Activated CD8-positive, alpha-beta memory T cell treated with anti-CD3 and anti-CD28 coated beads for 48 hours (primary cell): Measurements from ENCODE around the gene PTAR1.
A peak's percentile ranks its signal among the peaks of the same experiment; 100 is the strongest.

Experiments
- DNase-seq, 3 experiments: peaks; one replicate each; pipeline ENCODE4 v3.0.0-alpha.2; 2020; ENCODE audit warnings: low read depth in 2 of 3, low spot score in 2 of 3

The PTAR1 gene

GRCh38 chr9:69674716-69675438 lies 84.9 kb downstream of the PTAR1 start:
- no peak for DNase-seq

GRCh38 chr9:69674112-69674685 lies 85.6 kb downstream of the PTAR1 start:
- no peak for DNase-seq

DNA sequence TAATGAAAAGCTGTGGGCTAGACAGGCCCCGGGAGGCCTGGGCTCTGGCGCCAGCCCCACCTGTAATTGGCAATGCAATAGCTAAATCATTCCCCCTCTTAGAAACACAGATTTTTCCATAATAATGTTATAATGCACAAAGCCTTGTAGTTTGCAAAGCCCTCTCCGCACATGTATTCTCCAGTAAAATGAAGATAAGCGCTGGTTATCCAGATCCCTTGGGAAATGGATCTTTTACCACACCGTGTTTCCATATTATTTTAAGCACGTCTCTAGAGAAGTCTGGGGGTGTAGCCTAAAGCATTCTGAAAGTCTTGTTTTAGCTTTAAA lies 86.5 kb downstream of the PTAR1 start:
- no peak for DNase-seq

DNA sequence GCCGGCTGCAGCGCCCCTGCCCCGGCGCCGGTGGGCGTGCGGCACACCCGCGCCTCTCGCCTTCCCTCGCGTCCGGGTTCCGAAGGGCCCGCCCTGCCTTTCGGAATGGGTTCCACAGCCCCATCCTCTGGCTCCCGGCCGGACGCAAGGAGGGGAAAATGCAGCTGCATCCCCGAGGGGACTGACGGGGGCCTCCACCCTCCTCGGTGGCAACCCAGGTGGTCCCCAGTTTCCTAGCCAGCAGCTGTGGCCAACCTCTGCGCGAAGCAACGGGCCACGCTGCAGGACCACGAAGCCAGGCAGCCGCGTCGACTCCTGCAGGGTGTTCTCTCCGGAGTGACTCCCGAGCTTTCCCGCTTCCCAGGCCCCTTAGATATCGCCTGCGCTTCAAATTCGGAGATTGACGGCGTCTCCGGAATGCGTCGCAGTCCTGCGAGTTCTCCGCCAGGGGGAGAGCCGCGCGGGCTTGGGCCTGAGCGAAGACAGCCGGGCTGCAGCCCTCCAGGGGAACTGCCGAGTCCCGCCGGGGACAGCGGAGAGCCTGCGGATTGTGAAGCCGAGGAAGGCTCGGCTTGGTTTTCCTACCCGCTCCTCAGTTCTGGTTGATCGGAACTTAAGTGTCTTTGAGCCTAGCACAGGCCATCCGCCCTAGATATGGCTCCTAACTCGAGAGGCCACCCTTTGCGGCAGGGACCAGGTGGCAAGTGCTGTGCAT lies 87.1 kb downstream of the PTAR1 start:
- peak; percentile 47 to 50 (median 47) for DNase-seq

- DNase-seq, result peak in 2 of 3 experiments; percentile 7
Measured at GRCh38 chr9:69671879-69672595, 87.8 kb downstream of the PTAR1 start, which contains the start of gene APBA1. APBA1 (minus strand) TSS chr9:69672371.

DNA sequence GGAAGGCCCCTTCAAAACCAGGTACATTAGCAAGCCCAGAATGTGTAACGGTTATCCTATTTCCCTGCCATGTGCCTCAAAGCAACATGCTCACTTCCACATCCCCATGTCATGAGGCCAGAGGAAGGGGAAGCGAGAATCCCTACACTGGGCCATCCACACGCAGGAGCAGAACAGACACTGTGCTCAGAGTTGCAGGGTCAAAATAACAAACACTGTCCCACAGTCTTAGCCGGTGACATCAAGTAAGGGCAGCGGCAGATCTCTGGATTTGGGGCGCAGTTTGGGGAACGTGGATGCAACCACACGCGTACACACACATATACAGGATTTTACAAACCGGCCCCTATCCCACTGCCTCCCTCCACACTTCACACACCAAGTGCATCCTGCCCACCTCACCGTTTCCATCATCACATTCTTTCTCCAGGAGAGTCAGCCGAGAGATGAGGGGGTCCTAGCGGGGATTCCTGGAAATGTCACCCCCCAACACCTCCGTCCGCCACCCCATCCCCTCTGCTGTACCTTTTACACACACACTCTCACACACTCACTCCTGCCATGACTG lies 88.4 kb downstream of the PTAR1 start:
- DNase-seq, result no peak

DNA sequence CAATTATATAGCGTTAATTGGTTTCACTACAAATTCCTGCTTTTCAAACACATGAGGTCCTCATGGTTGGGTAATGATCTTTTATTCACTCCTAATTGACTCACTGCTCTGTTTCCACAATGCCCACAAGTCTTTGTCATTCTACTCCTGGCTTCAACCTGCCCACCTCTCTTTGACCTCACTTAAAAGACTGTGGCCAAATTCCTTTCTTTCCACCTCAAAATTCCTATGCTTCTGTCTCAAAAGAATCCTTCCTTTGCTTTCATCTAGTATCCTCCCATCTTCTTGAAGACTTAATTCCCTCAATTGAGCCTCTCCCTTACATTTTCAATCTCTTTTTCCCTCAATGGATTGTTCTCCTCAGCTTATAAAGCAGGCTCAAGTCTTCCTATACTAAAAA lies 92.5 kb downstream of the PTAR1 start:
- DNase-seq, result no peak

GRCh38 chr9:69660304-69660703 lies 99.5 kb downstream of the PTAR1 start:
- no peak for DNase-seq
